ENCODE measurements around the gene HYI. TPM values are rescaled to one million over a fixed set of nuclear protein-coding genes. Genes with fewer than 3 reads are reported as not detected.

Gene HYI
- total and polyA plus RNA-seq, 4 donors: 23.4 to 88.1 (median 57.8) TPM

GRCh38 chr1:43405876-43406234 lies 47.9 kb downstream of the HYI start:
- Histone ChIP-seq H3K36me3 (ENCODE audit: control insufficient read depth, insufficient read depth, low read length) (peaks cover 51% of the 10 kb centered on the region), H3K4me1 (ENCODE audit: control insufficient read depth, insufficient read depth, low read length) (no peaks in the 10 kb centered on the region), H3K27me3 (ENCODE audit: control insufficient read depth, insufficient read depth, low read length) (no peaks in the 10 kb centered on the region), H3K4me3 (ENCODE audit: low read depth, low read length) (no peak overlapping the region), H3K9me3 (ENCODE audit: control insufficient read depth, insufficient read depth, low read length) (no peaks in the 10 kb centered on the region), H3K27ac (ENCODE audit: low read depth, low read length) (no peak overlapping the region)
- WGBS (ENCODE audit: insufficient coverage): 88% methylated on average over 2 of the region's 2 CpGs
- no peak for DNase-seq (ENCODE audit: low read depth in 4 of 6, low spot score in 6 of 6)

- WGBS (ENCODE audit: insufficient coverage): 100% methylated on average over 1 of the region's 6 CpGs
- no peaks in the 10 kb centered on the region for H3K27me3 ChIP-seq (ENCODE audit: control insufficient read depth, insufficient read depth, low read length)
- H3K4me3 ChIP-seq (ENCODE audit: low read depth, low read length): no peak overlapping the region
- DNase-seq (ENCODE audit: low read depth in 4 of 6, low spot score in 6 of 6): no peak
- no peak overlapping the region for H3K27ac ChIP-seq (ENCODE audit: low read depth, low read length)
- no peaks in the 10 kb centered on the region for H3K9me3 ChIP-seq (ENCODE audit: control insufficient read depth, insufficient read depth, low read length)
- H3K36me3 ChIP-seq (ENCODE audit: control insufficient read depth, insufficient read depth, low read length): peaks cover 49% of the 10 kb centered on the region
- H3K4me1 ChIP-seq (ENCODE audit: control insufficient read depth, insufficient read depth, low read length): no peaks in the 10 kb centered on the region
Measured at GRCh38 chr1:43405219-43405875, 48.4 kb downstream of the HYI start.

- Histone ChIP-seq H3K27ac (ENCODE audit: low read depth, low read length) (no peak overlapping the region), H3K4me3 (ENCODE audit: low read depth, low read length) (no peak overlapping the region), H3K27me3 (ENCODE audit: control insufficient read depth, insufficient read depth, low read length) (no peaks in the 10 kb centered on the region), H3K9me3 (ENCODE audit: control insufficient read depth, insufficient read depth, low read length) (no peaks in the 10 kb centered on the region), H3K4me1 (ENCODE audit: control insufficient read depth, insufficient read depth, low read length) (no peaks in the 10 kb centered on the region), H3K36me3 (ENCODE audit: control insufficient read depth, insufficient read depth, low read length) (peaks cover 52% of the 10 kb centered on the region)
- no peak for DNase-seq (ENCODE audit: low read depth in 4 of 6, low spot score in 6 of 6)
- WGBS (ENCODE audit: insufficient coverage): 97% methylated on average over 6 of the region's 6 CpGs
Measured at GRCh38 chr1:43404353-43404752, 49.4 kb downstream of the HYI start.

GRCh38 chr1:43402089-43402865 lies 51.5 kb downstream of the HYI start:
- no peaks in the 10 kb centered on the region for H3K27me3 ChIP-seq (ENCODE audit: control insufficient read depth, insufficient read depth, low read length)
- H3K9me3 ChIP-seq (ENCODE audit: control insufficient read depth, insufficient read depth, low read length): no peaks in the 10 kb centered on the region
- 87% methylated on average over 4 of the region's 6 CpGs for WGBS (ENCODE audit: insufficient coverage)
- H3K4me3 ChIP-seq (ENCODE audit: low read depth, low read length): no peak overlapping the region
- H3K27ac ChIP-seq (ENCODE audit: low read depth, low read length): no peak overlapping the region
- peaks cover 52% of the 10 kb centered on the region for H3K36me3 ChIP-seq (ENCODE audit: control insufficient read depth, insufficient read depth, low read length)
- no peaks in the 10 kb centered on the region for H3K4me1 ChIP-seq (ENCODE audit: control insufficient read depth, insufficient read depth, low read length)
- no peak for DNase-seq (ENCODE audit: low read depth in 4 of 6, low spot score in 6 of 6)

Small RNAs within 50 kb of the gene (small RNA-seq; reads per million reads assigned to genes)
- gene MIR6735 (ENCODE audit: low replicate concordance): not detected

Other genes with a start within 250 kb of the HYI start
- gene TMEM125, start 183.9 kb downstream of the HYI start, total RNA-seq: 10 to 100 TPM in 1 of 2 donors, 1 to 10 TPM in 1; 7.5 to 19.3 TPM
- 10 to 100 TPM; 10.1 to 10.9 TPM for gene TMEM125, start 183.9 kb downstream of the HYI start, polyA plus RNA-seq (ENCODE audit: insufficient read length in 2 of 2)
- under 1 TPM in 1 of 2 donors, not detected in 1; 0.10 TPM for gene C1orf210, start 168.3 kb downstream of the HYI start, total RNA-seq
- under 1 TPM in 1 of 2 donors, not detected in 1; 0.18 TPM for gene C1orf210, start 168.3 kb downstream of the HYI start, polyA plus RNA-seq (ENCODE audit: insufficient read length in 2 of 2)
- gene TIE1, start 152.9 kb downstream of the HYI start, total RNA-seq: 10 to 100 TPM; 16.3 to 32.3 TPM
- 10 to 100 TPM; 24.5 to 27.5 TPM for gene TIE1, start 152.9 kb downstream of the HYI start, polyA plus RNA-seq (ENCODE audit: insufficient read length in 2 of 2)
- under 1 TPM; 0.11 to 0.30 TPM for gene MPL, start 116.1 kb downstream of the HYI start, total RNA-seq
- gene MPL, start 116.1 kb downstream of the HYI start, polyA plus RNA-seq (ENCODE audit: insufficient read length in 2 of 2): 1 to 10 TPM in 1 of 2 donors, under 1 TPM in 1; 0.51 to 1.2 TPM
- gene CDC20, start 95.0 kb downstream of the HYI start, total RNA-seq: 10 to 100 TPM; 11.1 to 16.3 TPM
- gene CDC20, start 95.0 kb downstream of the HYI start, polyA plus RNA-seq (ENCODE audit: insufficient read length in 2 of 2): 10 to 100 TPM; 19.5 to 21.6 TPM
- 10 to 100 TPM; 50.5 to 66.5 TPM for gene ELOVL1, start 85.9 kb downstream of the HYI start, total RNA-seq
- gene ELOVL1, start 85.9 kb downstream of the HYI start, polyA plus RNA-seq (ENCODE audit: insufficient read length in 2 of 2): 100 to 1,000 TPM in 1 of 2 donors, 10 to 100 TPM in 1; 88.2 to 101 TPM
- 10 to 100 TPM; 31.1 to 39.7 TPM for gene MED8, start 64.1 kb downstream of the HYI start, total RNA-seq
- gene MED8, start 64.1 kb downstream of the HYI start, polyA plus RNA-seq (ENCODE audit: insufficient read length in 2 of 2): 10 to 100 TPM; 39.2 to 45.7 TPM
- 10 to 100 TPM; 26.9 to 28.6 TPM for gene SZT2, start 64.0 kb downstream of the HYI start, total RNA-seq
- gene SZT2, start 64.0 kb downstream of the HYI start, polyA plus RNA-seq (ENCODE audit: insufficient read length in 2 of 2): 10 to 100 TPM; 23.1 to 37.8 TPM
- gene PTPRF, start 77.0 kb upstream of the HYI start, total RNA-seq: 10 to 100 TPM; 51.0 to 78.1 TPM
- 100 to 1,000 TPM; 107 to 114 TPM for gene PTPRF, start 77.0 kb upstream of the HYI start, polyA plus RNA-seq (ENCODE audit: insufficient read length in 2 of 2)
- 10 to 100 TPM; 45.7 to 48.9 TPM for gene KDM4A, start 196.2 kb upstream of the HYI start, total RNA-seq
- gene KDM4A, start 196.2 kb upstream of the HYI start, polyA plus RNA-seq (ENCODE audit: insufficient read length in 2 of 2): 10 to 100 TPM; 46.7 to 53.8 TPM

Data from spinal cord (tissue), 10 donors.